ENCODE data around the gene PLXND1.

PLXND1 gene

DNA sequence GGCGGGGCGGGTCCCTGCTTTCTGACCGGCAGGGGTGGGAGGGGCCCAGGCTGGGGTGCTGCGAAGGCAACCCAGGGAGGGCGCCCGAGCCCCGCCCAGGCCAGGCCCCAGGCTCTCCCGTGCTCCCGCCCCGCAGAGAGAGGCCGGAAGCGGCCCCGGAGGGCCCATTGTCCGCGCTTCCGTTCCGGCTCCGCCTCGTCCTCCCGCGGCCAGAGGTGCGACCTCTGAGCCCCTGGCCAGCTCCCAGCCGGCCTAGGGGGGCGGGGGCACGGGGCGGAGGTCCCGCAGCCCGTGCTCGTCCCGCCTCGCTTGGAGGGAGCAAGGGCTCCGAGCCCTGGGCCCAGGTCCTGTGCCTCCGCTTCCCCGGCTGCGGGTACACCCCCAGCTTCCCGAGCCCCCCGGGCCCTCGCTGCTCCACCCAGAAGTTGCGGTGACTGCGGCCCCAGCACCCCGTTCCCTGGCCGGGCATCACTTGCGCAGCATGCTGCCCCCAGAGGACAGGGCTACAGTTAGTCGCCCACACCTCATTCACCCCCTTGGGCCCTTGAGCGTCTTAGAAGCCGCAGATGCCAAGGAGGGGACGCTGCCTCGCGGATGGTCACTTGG is 20.4 kb upstream of the PLXND1 start:
- peak; percentile 87 for DNase-seq

- DNase-seq, result peak; percentile 19
Observed at GRCh38 chr3:129625072-129625874, 18.8 kb upstream of the PLXND1 start.

DNA sequence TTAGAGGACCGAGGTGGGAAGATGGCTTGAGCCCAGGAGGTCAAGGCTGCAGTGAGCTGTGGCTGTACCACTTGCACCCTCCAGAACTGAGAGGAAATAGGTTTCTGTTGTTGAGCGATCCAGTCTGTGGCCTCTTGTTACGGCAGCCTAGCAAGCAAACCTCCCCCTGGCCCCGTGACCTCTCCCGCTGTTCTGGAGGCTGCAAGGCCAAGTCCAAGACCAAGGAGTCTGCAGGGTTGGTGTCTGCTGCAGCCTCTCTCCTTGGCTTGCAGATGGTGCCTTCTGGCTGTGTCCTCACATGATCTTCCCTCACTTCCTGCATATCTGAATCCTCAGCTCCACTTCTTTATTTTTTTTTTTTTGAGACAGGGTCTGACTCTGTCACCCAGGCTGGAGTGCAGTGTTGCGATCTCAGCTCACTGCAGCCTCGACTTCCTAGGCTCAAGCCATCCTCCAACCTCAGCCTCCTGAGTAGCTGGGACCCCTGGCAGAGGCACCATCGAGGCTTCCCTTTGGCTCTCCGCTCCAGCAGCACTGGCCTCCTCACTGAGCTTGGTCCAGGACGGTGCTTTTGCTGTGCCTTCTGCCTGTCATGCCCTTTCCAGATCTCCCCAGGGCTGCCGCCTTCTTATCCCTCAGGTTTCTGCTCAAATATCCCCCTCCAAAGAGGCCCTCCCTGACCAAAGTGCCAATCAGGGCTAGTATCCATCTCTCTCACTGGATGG is 18.0 kb upstream of the PLXND1 start:
- no peak for DNase-seq

DNA sequence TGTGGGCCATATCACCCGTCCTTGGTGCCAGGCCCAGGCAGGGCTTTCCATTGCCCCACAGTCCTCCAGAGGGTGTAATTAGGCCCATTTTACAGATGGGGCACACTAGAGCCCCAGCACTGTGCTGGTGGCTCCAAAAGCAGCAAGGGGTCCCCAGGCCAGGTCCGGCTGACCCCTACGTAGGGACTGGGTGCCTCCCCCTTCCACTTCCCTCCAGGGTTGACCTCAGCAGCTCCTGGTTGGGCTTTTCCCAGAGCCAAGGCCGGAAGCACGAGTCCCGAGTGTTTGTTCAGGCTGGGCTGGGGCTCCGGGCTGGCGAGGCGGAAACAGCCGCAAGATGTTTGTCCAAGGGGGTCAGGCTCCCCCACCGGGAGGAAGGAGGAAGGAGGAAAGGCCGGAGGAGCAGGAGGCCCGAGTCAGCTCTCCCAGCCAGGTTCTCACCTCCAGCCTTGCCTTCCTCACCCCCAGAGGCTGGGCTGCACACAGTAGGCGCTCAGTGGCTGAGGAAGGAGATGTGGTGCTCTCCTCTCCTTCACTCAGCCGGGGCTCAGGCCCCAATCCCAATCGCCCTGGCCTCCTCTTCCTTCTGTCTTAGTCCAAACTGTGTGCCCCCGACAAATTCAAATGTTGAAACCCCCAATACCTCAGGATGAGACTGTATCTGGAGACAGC is 17.1 kb upstream of the PLXND1 start:
- DNase-seq, result no peak

- DNase-seq, result no peak
Observed at GRCh38 chr3:129622933-129623332, 16.5 kb upstream of the PLXND1 start.

GRCh38 chr3:129622226-129622874 is 15.9 kb upstream of the PLXND1 start:
- DNase-seq, result no peak

DNA sequence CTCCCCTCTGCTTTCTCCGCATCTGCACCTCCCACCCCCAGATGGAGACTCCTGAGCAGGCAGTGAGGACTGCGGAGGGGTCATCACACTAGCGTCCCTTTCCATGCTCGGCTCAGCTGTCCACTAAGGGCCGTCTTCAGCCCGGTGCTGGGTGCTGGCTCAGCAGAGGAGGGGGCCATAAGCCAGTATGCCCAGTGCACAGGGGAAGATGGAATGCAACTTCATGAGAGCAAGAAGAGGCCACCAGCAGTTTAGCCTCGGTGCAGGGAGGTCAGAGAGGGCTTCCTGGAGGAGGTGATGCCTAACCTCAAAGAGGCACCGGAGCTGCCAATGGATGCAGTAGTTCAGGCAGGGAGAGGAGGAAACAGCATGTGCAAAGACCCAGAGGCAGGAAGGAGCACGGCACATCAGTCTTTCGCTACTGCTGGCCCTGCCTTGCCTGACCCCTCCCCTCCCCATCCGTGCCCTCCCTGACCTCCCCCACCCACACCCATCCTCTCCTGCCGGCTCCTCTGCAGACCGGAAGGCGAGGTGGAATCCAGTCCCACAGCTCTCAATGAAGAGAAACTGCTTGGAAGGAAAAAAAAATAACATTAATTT is 15.2 kb upstream of the PLXND1 start:
- DNase-seq, result no peak

DNA sequence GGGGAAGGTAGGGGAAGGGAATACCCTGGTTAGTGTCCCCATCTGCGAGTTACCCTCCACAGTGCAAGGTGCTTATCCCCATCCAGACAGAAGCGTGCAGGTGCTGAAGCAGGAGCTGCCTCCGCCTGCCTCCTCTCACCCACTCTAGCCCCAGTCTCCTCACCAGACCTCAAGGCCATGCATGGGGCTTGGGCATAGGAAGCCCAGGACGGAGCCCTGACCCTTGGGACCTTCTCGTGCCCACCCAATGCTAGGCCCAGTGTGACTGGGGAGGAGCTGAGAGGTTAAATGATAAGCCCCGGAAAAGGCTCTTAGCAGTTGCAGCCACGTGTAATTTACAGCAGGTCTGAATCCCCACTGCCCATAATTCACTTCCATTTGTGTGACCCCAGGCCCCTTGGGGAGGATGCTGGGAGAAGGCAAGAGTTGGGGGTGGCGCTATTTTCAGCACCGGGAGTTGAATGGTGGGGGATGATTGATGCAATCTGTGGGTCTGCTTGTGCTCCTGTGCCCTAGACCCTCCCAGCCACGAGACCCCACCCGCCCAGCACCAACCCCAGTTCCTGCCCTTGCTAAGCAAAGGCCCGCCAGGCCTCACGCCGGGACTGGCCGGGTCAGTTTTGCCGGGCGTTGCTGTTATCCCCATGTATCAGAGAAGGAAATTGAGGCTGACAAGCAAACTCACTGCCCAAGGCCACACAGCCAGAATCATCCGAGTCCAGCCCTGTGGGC is 14.5 kb upstream of the PLXND1 start:
- no peak for DNase-seq

DNA sequence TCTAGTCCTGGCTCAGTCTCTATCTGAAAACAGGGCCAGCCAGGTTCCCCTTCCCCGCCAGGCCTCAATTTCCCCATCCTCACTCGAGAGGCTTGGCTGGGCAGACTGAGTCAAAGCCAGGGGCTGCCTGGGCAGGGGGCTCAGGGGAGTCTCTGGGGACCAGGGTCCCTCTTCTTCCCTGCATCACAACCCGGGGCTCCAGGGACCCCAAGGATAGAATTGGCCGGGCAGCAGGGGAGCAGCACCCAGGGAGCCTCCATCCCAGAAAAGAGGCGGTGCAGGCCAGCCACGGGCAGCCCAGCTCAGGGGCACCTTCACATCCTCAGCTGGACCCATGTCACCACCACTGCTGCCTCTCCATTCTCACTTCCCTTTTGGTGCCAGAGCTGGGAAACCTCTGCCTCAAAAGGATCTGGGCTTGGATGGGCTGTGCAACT is 13.3 kb upstream of the PLXND1 start:
- DNase-seq, result no peak

- DNase-seq, result no peak
Observed at GRCh38 chr3:129618901-129619671, 12.6 kb upstream of the PLXND1 start.

DNA sequence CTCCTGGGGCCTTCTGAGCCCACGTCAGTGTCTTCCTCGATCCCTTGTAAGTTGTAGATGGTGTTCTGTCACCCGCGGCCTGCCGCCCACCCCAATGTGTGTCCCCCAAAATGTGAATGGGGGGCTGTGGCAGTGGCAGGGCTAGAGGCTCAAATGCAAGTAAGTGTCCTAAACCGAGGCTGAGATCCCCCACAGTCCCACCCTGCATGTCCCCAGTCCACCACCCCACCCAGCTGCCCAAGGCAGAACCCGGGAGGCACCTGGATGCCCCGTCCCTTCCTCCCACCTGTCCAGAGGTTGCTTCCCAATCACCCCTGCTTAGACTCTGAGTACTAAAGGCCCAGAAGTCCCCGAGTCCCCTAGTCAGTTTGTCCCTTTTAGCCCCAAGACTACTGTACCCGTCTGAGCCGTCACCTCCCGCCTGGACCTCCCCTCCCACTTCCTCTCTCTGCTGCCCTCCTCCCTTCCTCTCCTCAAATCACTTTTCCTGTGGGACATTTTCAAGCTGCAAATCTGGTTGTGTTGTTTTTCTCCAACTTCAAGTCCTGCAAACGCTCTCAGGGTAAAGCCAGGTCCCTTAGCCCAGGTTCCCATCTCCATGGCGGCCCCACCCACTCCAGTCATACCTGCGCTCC is 11.8 kb upstream of the PLXND1 start:
- DNase-seq, result no peak

- DNase-seq, result no peak
Observed at GRCh38 chr3:129617381-129618185, 11.1 kb upstream of the PLXND1 start.

DNA sequence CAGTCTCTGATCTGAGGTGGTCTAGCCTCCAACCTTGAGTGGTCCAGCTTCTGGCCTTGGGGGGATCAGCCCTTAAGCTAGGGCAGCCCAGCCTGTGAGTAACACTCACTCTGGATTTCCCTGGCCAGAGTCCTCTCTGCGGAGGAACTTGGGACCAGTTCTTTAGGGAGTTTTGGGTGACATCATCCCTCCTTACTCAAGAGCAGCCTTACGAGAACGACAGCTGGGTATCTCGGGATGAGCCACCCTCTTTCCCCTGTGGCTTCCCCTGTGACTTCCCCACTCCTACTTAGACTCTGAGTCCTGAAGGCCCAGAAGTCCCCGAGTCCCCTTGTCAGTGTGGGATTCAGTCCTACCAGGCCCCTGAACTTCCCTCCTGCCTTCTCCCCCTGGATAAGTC is 10.2 kb upstream of the PLXND1 start:
- no peak for DNase-seq

DNA sequence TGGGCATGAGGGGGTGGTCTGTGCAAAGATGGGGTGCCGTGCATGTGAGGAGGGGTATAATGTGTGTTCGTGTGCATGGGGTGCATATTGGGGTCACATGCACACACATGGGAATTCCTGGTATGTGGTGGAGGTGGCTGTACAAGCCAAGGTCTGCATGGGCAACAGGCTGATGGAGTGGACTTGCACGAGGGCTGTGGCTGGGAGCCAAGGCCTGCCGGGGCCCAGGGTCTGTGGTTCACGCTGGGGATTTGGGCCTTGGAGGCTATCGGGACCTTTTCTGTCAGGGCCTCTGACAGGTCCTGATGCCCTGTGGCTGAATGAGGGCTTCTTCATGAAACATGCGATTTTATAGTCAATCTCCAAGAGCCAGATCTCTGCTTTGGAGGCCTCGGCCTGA is 9.8 kb upstream of the PLXND1 start:
- DNase-seq, result no peak

DNA sequence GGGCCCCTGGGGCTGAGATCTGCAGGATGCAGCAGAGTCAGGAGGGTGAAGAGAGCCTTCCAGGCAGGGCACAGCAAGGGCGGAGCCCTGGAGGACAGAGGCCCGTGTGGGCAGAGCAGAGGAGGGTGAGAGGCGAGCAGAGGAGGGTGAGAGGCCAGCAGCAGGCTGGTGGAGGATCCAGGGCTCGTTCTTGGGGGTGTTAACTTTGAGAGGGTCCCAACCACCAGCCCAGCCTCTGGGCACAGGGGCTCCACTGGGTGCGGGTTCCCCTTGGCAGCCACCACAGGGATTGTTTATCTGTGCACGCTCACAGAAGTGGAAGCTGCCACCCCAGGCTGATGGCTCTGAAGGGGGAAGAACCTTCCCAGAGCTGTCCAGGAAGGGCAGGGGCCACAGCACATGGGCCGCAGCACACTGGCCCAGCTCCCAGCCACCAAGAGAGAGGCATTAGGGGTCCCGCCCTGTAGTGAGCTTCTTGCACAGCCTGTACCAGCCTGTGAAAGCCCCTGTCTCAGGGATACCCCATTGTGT is 9.3 kb upstream of the PLXND1 start:
- DNase-seq, result no peak

GRCh38 chr3:129614927-129615363 is 8.5 kb upstream of the PLXND1 start:
- DNase-seq, result no peak

DNA sequence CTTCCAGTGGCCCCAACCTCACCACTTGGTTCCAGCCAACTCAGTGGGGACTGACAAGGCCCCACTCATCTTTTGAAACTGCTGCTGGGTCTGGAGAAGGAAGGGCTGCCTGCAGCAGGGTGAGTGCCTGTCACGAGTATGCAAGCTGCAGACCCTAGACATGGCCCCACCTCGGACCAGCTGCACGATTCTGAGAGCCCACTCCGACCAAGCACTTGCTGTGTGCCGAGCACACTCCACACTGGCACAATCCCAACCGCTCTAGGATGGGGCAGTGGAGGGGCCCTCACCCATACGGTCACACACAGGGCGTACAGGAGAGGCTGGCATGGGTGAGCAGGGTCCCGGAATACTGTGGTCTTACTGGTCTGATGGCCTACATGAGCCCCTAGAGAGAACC is 8.0 kb upstream of the PLXND1 start:
- DNase-seq, result no peak

- DNase-seq, result no peak
Observed at GRCh38 chr3:129613367-129613740, 6.9 kb upstream of the PLXND1 start.

Measured in stimulated activated CD8-positive, alpha-beta memory T cell treated with anti-CD3 and anti-CD28 coated beads, Interleukin-4, amount 100 ng/mL, for 48 hours (primary cell).